Cardiac muscle cell (in vitro differentiated cells and primary cell): ENCODE data around the gene MERTK. TPM values are rescaled to one million over a fixed set of nuclear protein-coding genes. Genes with fewer than 3 reads are reported as not detected.
"Not testable (repeated sequence)": the region's sequence is repeated elsewhere in the genome, so short reads cannot be mapped to it uniquely, and the experiment has no call there.

Experiments
- DNase-seq, 2 donors: peaks; one replicate each; pipeline versions ENCODE4 v3.0.0 to v3.0.0-alpha.2; 2010 to 2017; ENCODE audit warnings: low read depth in 1 of 2, low spot score in 1 of 2
- H3K27ac ChIP-seq: fragments of 200-600 bp; sonication (generic); 2 replicates; pipeline ENCODE4 v1.5.1; 2016
- H3K27me3 ChIP-seq: fragments of 200-600 bp; sonication (generic); 2 replicates; pipeline ENCODE4 v1.6.0; 2016; ENCODE audit warnings: control low read depth
- H3K36me3 ChIP-seq: fragments of 200-600 bp; sonication (generic); 2 replicates; pipeline ENCODE4 v1.5.1; 2016; ENCODE audit warnings: control low read depth
- H3K4me1 ChIP-seq: fragments of 200-600 bp; sonication (generic); 2 replicates; pipeline ENCODE4 v1.8.1; 2017; ENCODE audit warnings: low read depth, mild to moderate bottlenecking, mixed run types
- H3K4me3 ChIP-seq: fragments of 200-600 bp; sonication (generic); 2 replicates; pipeline ENCODE4 v1.5.1; 2016; ENCODE audit warnings: mild to moderate bottlenecking
- H3K9me3 ChIP-seq: fragments of 200-600 bp; sonication (generic); 2 replicates; pipeline ENCODE4 v1.5.1; 2017; ENCODE audit warnings: low read depth, mild to moderate bottlenecking, control low read depth
- CTCF ChIP-seq: IDR thresholded peaks from 2 replicates; pipeline ENCODE4 v1.5.1; 2012; ENCODE audit warnings: low read depth, mild to moderate bottlenecking, low read length
- polyA plus RNA-seq: library from polyadenylated mRNA; unstranded; fragments of >200 nt; fragmentation: Nextera tagmentation; extraction: Ambion mirVana; gene quantifications from 2 replicates; pipeline ENCODE4 v1.2.1, GENCODE V29; 2016
- total RNA-seq: library from RNA; depleted of rRNA; stranded (reverse); fragments of >200 nt; gene quantifications from 2 replicates; pipeline ENCODE4 v1.2.3, GENCODE V29; 2016

Gene MERTK
- total and polyA plus RNA-seq, 2 experiments from 2014 or later = 4.5 to 8.7 TPM

- no peaks in the 10 kb centered on the region for H3K9me3 ChIP-seq
- no peak for TF ChIP-seq CTCF
- H3K27me3 ChIP-seq = no peaks in the 10 kb centered on the region
- H3K27ac ChIP-seq = no peak overlapping the region
- DNase-seq = peak in 1 of 2 donors; percentile 84
- no peak overlapping the region for H3K4me3 ChIP-seq
- H3K4me1 ChIP-seq = peaks cover 11% of the 10 kb centered on the region
- H3K36me3 ChIP-seq = no peaks in the 10 kb centered on the region
Observed at GRCh38 chr2:112033600-112033999, 135.2 kb downstream of the MERTK start.

- DNase-seq = no peak
- no peak for TF ChIP-seq CTCF
- no peaks in the 10 kb centered on the region for H3K36me3 ChIP-seq
- no peaks in the 10 kb centered on the region for H3K27me3 ChIP-seq
- H3K4me3 ChIP-seq = no peak overlapping the region
- no peaks in the 10 kb centered on the region for H3K9me3 ChIP-seq
- H3K27ac ChIP-seq = no peak overlapping the region
- peaks cover 11% of the 10 kb centered on the region for H3K4me1 ChIP-seq
Observed at GRCh38 chr2:112034924-112035323, 136.5 kb downstream of the MERTK start.

DNA sequence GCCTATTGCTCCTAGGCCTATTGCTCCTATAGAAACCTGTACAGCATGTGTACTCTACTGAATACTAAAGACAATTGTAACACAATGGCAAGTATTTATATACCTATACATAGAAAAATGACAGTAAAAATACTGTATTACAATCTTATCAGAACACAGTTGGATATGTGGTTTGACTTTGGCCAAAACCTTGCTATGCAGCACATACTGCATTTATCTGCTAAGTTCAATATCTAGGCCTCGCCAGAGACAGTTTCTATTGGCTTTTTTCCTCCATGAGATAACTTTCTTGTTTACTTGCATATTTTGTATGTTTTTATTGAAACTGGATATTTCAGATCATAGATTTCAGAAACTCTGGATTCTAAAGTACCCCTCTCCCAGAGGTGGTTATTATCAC is 137.4 kb downstream of the MERTK start:
- no peak for TF ChIP-seq CTCF
- no peak for DNase-seq
- H3K27ac ChIP-seq = no peak overlapping the region
- no peaks in the 10 kb centered on the region for H3K27me3 ChIP-seq
- peaks cover 11% of the 10 kb centered on the region for H3K4me1 ChIP-seq
- H3K4me3 ChIP-seq = no peak overlapping the region
- no peaks in the 10 kb centered on the region for H3K9me3 ChIP-seq
- H3K36me3 ChIP-seq = no peaks in the 10 kb centered on the region

DNA sequence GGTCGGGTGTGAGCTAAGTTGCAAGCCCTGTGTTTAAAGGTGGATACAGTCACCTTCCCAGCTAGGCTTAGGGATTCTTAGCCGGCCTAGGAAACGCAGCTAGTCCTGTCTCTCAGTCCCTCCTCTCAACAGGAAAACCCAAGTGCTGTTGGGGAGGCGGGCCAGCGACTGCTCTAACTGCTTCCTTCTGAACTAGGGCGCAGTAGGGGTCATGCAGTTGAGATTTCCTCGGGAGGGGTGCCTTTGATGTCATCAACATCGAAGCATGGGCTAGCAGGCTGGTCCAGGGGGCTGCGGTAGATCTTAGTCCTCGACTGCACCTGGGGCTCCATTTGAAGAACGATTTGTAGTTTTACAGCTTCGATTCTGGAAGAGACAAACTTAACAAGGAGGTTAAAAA is 141.1 kb downstream of the MERTK start:
- H3K4me3 ChIP-seq, DNase-seq, H3K27me3 ChIP-seq: not testable (repeated sequence)

GRCh38 chr2:112040066-112040465 is 141.7 kb downstream of the MERTK start:
- H3K4me1 ChIP-seq, H3K27me3 ChIP-seq, H3K4me3 ChIP-seq, H3K27ac ChIP-seq, H3K36me3 ChIP-seq, H3K9me3 ChIP-seq, DNase-seq: not testable (repeated sequence)

More for the DNA sequence above, 141.1 kb downstream of the MERTK start:
- not testable (repeated sequence) for H3K27ac ChIP-seq, H3K4me1 ChIP-seq, H3K9me3 ChIP-seq, H3K36me3 ChIP-seq

- H3K27me3 ChIP-seq, H3K27ac ChIP-seq, H3K4me1 ChIP-seq, H3K9me3 ChIP-seq, H3K36me3 ChIP-seq, H3K4me3 ChIP-seq, DNase-seq: not testable (repeated sequence)
Observed at GRCh38 chr2:112041460-112041859, 143.1 kb downstream of the MERTK start.

DNA sequence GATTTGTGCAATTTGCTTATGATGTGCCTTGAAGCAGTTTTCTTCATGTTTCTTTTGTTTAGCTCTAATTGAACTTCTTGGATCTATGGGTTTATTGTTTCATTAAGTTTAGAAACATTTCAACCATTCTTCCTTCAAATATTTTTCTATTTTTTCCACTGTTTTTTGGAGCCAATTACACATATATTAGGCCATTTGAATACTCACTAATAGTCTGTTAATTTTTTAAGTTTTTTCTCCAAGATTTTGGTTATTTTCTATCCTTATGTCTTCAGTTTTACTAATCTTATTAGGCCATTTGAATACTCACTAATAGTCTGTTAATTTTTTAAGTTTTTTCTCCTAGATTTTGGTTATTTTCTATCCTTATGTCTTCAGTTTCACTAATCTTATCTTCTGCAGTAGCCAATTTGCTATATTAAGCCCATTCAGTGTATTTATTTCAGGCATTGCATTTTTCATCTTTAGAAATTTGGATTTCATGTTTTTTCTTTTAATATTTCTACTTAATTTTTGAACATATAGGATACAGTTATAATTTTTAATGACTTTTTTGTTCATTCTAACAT is 147.1 kb downstream of the MERTK start:
- no peaks in the 10 kb centered on the region for H3K27me3 ChIP-seq
- H3K27ac ChIP-seq = no peak overlapping the region
- no peaks in the 10 kb centered on the region for H3K9me3 ChIP-seq
- no peaks in the 10 kb centered on the region for H3K36me3 ChIP-seq
- no peak for TF ChIP-seq CTCF
- DNase-seq = no peak
- peaks cover 13% of the 10 kb centered on the region for H3K4me1 ChIP-seq
- H3K4me3 ChIP-seq = no peak overlapping the region
